SIG-M5 (cell line): ENCODE data around the gene RAP2A.

Experiments used
- DNase-seq: peaks from one replicate; lab custom pipeline; 2025; lab: John Stamatoyannopoulos, UW

RAP2A gene

DNA sequence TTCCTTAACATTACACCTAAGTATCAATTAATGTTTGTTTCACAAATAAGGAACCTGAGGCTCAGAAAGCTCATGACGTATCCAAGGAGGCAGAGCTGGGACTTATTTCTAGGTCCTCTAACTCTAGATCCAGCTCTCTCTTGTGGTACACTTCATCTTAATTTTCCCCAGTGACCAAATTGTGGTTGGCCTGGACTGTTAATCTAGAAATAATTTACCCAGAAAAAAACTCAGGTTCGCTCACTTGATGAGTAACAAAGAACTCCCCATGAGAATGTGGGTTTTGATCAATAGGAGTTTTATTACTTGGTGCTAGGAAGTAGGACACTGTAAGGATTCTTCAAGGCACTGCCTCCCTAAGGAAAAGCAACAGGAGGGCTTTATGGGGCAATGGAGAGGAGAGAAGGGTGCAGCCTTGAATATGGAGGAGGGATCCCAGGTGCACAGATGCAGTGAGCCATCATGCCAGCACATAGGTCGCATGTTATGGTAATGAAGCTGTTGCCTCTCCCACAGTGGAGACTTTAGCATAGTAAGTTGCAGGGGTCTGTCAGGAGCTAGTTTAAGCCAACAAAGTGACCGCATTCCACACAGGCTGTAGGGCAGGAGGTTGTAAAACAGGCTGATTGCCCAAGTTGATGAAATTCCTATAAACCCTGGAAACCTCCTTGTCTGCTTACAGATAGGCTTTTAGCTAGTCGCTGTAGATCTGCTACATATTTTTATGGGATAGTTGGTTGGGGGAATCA is 14.7 kb downstream of the RAP2A start:
- no peak for DNase-seq

DNA sequence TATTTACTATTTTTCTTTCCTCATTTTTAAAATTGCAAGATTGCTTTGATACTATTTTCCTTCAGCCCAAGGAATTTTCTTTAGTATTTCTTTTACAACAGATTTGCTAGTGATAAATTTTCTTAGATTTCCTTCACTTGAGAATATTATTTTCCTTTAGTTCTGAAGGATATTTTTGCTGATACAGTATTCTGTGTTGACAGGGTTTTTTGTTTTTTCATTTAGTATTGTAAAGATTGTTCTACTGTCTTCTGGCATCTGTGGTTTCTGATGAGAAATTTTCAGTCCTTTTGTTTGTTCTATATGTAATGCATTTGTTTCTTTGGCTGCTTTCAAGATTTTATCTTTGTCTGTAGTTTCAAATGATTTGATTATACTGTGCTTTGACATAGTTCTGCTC is 20.7 kb downstream of the RAP2A start:
- DNase-seq, result no peak

DNA sequence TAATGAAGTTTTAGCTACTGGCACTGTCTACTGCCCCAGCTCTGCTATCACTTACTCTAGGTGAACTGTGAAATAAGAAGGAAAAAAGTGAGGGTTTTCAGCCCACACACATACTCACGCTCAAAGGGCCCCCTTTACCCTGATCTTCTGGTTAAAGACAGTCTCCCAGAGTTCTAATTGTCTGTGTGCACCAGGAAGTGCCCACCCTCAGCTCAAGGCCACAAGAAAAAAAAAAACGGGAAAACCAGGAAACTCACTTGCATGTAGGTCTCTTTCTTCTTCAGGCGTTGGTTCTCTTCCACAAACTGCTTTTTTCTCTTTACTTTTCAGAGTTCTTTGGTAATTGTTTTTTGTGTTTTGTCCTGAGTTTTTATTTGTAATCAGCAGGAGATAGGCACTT is 22.1 kb downstream of the RAP2A start:
- DNase-seq, result no peak

DNA sequence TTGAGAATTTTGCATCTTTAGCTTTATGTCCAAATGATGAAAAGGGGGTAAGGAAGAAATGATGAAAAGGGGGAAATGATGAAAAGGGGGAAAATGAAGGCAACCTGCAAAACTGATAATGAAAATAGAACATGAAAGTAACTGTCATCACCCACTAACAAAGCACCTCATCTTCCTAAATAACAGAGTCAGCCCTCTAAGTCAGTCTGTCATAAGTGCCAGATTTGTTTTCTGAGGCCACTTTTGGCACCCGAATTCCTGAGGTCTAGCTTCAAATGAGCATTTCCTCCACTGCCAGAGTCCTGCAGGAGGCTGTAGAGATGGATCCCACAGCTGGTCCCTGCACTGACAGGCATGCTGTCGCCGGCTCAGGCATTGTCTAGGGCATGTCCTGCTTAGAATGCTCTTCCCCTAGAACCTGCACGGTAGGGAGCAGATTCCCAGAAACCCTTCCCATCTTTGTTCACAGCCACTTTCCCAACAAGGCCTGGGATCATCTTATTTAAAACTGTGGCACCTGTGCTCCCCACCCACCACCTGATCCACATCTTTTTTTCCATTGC is 25.3 kb downstream of the RAP2A start:
- DNase-seq, result no peak

DNA sequence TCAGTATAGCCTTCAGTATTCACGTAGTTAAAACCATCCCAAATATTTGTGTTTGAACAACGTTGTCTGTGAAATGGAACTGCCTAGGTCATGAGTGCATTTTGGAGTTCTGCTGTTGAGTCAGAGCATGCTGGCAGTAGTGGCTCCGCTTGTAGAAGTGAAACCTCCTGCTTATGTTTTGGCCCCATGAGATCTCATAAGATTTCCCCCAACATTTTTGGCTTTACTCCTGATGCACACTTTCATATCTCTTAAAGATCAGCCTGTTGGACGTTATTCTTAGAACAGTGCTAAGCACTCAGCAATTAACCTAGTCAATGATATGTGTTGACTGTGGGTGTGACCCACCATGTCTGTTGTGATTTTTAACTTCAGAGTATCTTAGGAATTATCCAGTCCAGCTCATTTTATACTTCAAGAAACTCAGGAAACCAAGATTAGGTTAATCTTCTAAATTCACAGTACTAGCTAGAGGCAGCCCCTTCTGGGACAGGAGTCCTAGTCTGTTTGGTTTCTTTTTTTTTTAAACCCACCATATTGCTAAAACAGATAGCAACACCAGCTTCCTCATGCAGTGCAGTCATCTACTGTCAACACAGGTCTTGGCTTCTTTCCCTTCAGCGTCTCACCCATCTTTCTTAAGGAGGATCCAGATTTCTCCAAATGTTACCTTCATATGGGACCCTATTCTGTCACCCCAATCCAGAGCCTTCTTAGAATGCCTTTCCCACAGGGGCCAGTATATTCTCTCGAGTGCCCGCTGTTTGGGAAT is 26.2 kb downstream of the RAP2A start:
- no peak for DNase-seq

DNA sequence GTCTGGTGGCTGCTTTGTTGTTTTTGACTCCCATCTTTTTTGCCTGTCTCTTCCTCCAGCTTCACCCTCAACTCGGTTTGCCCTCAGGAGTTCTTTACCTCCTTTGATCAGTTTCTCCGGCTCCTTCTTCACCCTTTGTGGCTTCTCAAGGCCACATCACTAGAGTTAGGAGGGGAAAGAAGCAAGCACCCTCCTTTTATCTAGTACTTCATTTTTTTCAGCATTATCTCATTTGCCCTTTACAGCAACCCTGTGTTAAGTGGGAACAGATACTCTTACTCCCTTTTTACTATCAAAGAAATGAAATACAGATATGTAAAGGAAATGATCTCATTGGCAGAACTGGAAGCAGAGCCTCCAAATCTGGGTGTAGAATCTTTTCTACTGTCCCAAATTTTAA is 26.9 kb downstream of the RAP2A start:
- no peak for DNase-seq

DNA sequence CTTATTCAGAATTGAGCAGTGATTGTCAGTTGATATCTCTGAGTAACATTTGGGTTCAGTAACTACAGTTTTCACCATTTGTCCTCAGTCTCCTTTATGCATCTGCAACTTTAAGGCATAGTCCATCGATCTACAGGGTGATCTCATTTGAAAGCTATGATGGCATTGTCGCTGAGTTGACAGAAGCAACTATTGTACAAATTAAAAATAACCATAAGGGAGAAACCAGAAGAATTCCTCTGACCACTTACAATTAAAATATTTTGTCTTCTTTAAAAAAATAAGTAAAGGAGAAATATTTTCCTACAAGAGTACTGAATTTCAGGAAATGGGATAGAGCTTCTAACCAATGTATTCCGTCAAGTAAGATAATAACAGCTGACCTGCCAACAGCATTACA is 30.6 kb downstream of the RAP2A start:
- no peak for DNase-seq

DNA sequence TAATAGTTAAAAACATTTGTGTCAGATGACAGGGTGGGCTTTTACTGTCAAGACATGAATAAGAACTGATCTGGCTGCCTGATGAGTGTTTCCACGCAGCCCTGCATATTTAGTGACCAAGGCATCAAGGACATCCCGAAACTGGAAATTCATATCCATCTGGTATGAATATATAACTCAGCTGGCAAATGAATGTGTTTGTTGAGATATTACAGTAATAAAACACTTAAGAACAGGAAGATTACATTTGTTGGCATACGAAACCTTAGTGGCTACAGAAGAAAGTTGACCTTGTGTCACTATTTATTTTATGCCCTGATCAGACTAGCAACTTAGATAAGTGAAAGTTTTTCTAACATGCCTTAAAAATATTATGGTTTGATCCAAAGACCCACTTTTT is 32.8 kb downstream of the RAP2A start:
- no peak for DNase-seq

DNA sequence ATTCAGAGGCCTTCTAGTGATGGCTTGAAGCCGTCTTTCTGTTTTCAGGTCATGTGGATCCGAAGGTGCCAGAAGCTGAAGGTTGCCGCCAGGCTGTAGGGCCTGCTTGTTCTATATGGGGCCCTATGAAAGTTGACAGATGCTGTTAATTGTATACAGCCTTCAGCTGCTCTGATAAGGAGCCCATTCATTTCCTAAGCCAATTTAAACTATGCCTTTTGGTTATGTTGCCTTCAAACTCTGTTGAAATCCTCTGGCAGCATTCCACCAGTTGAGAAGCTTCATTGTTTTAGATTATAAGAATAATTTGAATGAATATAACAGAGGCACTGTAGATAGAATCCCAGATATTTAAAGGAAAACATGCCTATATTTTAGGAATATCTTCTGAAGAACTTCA is 34.4 kb downstream of the RAP2A start:
- DNase-seq, result no peak

DNA sequence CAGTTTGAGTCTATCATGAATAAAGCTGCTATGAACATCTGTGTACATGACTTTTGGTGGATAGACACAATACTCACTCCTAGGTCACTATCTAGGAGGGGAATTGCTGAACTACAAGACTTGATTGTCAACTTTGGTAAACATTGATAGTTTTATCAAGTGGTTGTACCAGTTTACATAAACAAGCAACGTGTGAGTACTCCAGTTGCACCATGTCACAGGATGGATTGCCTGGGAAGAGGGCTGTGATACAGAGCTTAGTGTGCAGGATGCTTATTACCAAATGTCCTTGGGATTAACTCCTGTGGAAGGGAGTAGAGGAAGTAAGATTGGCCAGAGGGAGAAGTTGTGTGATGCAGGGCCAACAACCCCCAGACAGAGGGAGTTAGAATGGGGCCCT is 37.7 kb downstream of the RAP2A start:
- DNase-seq, result no peak

DNA sequence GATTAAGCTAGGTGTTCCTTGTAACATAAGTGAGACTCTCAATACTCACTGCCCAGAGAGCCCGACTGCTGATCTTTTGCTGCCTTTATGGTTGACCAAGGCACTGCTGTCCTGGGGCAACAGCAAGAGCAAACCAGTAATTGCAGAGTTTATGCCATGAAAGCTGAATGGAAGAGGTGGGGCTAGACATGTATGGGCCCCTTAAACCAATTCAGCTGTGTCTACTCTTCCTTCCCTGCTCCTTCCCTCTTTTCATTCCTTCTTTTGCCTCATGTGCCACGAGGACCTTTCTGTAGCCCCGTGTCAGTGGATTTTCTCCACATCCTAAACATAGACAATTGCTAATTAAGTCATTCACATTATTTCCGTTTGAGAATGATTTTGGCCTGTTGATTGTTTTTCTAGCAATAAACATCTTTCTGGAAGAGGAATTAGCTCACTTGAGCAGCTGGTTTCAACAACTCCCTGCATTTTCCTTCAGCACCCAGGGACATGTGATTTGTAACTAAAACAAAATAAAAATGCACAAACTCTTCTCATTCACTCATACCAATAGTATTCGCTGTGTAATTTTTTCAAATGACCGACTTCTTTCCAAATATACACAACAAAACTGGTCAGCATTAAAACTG is 40.5 kb downstream of the RAP2A start:
- no peak for DNase-seq

DNA sequence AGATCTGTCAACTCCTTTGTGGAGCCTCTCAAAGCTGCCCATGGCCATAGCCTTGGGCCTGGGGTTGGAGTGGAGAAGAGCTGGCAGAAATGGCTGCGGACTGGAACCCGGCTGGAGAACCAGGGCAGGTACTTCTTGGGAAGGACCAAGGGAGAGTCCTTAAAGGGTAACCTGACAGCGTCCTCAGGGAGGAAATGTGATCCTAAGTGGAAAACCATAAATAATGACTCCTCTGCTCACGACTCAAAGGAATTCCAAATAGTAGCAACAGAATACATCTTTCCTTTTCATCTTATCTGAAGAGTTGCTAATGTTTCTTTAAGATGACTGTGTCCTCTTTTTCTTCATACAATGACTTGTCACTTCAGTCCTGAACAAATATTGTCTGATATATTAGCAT is 41.0 kb downstream of the RAP2A start:
- DNase-seq, result no peak

DNA sequence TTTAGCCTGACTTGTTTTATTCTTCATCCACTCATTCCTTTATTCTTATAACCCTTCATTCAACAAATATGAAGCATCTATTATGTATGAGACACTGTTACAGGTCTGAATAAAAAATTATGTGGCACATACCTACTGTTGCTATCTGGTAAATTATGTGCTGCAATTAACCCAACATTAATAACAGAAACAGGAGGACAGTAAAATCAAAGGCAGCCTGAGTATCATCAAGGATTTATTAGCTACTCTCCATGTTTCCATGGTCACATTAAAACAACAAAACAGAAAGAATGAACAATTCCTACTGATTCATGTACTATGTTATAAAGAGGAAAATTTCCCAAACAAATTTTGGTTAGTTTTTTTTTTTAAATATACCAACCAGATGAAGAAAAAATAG is 43.9 kb downstream of the RAP2A start:
- no peak for DNase-seq

DNA sequence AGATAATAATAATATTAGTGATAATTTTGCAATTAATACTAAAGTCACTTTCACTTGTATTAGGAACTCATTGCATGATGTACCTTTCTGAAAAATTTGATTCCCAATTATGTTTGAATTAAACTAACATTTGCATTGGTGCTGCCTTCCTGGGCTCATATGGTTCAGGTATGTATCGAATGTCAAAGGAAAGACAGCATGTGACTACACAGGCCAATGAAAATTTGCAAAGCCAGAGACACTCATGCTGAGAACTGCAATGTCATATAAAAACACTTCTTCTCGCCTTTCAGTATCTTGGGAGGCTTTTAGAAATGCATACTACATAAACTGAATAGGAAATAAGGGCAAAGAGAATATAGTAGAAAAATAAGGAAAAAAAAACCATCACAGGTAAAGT is 44.3 kb downstream of the RAP2A start:
- DNase-seq, result no peak

DNA sequence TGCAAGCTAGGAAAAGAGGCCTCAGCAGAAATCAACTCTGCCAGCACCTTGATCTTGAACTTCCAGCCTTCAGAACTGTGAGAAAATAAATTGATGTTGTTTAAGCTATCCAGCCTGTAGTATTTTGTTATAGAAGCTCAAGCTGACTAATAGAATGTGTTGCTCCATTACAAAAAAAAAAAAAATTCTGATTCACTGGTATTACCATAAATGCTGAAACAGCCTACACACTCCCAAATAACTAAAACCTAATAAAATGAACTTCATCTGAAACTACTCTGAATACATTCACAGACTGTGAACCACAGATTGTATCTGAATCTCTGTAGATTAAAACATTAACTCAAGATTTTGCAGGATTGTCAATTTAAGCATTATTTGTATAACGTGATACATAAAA is 49.5 kb downstream of the RAP2A start:
- DNase-seq, result no peak

DNA sequence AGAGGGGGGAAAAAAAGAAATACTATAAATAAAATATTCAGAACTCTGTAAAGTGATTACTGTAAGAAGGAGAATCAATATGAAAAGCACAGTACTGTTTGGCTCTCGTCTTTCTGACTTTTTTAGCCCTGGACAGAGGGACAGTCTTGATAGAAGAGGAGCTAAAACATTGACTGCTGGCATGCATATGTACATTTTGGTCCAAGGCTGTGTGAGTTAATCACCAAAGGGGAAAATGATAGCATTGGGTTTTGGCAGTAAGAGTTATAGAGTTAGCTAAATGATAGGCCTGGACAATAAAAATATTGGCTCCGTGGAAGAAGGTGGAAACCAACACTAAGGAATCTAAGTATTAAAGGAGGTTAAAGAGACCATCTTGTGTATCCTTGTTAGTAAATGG is 50.3 kb downstream of the RAP2A start:
- no peak for DNase-seq

DNA sequence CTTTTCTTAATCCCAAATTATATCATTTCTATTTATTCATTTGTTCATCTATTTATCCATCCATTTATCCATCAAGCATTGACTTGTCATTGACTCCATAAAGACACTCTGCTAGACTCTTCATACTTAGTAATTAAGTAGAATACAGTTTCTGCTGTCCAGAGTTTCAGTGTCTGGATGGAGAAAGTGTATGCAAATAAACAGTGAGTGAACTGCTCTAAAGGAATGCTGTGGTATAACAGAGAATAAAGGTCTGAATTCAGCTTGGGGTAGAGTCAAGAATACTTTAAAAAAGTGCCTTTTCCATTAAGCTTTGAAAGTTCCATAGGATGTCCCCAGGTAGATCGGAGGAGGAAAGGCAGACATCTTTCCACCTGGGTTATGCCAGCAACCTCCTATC is 51.4 kb downstream of the RAP2A start:
- DNase-seq, result no peak

DNA sequence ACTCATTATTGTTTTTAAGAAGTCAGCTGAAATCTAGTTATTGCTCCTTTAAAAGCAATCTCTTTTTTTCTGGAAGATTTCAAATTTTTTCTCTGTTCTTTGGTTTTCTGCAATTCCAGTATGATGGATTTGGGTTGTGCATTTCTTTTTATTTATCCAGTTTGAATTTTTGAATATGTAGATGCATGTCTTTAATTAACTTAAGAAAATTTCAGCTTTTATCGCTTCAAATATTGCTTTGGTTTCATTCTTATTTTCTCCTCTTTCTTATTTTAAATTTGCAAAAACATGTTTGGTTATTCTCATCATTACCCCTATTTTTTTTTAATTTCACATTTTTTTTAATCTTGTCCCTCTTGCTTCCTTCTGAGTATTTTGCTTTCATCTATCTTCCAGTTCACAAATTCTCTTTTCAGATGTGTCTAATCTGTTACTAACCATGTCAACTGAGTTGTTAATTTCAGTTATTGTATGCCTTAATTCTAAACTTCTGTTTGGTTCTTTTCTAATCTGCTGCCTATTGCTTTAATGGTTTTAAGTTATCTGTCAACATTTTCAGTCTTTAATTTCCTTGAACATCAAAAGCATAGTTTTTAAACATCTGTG is 56.8 kb downstream of the RAP2A start:
- no peak for DNase-seq

DNA sequence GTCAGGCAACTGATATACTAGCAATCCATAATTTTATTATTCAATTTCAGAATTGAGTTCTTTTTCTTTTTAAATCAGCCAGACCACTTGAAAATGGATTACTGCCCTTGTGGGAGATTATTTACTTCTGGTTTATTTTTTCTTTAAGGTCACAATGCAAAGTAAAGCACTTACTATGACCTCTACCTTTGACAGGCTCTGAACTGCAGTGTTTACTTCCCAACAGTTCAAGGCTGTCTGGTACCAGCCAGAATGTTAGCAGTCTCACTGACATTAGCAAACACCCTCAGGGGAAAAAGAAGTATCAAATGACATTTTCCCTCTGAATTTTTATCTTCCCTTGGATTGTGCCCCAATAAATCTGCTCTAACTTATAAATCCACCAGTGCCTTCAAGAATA is 57.5 kb downstream of the RAP2A start:
- no peak for DNase-seq

DNA sequence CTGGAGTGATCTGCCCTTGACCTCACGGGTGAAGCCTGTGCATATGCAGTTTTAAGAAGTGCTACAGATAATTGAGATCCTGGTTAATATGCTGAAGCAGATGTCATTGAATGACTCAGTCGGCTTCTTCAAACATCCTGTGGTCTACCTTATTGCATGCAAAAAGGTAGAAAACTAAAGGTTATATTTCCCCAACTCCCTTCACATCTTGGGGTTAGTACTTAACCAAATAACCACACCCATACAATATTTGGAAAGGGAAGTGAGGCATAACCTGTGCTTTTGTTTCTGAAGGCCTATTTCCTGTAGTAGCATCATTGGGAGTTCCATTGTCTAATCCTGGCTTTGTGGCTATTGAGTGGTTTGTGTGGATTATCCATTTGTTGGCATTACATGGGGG is 58.3 kb downstream of the RAP2A start:
- no peak for DNase-seq

DNA sequence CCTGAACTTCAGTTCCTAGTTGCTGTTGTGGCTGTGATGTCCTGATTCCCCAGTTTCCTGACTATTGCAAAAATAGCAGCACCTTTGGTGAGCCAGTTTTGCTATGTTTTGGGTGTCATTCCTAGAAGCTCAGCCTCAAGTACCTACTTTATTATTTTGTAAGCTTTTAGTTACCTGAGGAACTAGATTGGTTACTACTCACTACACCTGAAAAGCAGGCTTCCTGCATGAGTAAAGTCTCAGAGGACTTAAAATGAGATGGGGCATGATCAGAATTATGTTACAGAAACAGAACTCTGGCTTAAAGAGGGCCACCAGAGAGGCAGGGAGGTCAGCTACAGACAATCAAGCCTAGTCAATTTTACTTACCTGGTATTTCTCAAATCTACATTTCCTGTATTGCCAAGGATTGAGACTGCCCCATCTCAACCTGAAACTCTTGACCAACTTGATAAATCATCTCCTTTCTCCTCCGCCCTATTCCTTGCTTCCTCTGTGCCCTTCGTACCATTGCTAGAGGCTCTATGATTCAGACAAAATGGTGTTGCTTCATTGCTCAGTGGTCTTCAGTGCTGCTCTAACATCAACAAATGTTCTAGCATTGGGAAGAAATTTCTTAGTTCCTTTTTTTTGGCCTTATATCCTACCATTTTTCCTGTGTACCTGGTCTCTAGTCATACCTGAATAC is 58.9 kb downstream of the RAP2A start:
- DNase-seq, result no peak

DNA sequence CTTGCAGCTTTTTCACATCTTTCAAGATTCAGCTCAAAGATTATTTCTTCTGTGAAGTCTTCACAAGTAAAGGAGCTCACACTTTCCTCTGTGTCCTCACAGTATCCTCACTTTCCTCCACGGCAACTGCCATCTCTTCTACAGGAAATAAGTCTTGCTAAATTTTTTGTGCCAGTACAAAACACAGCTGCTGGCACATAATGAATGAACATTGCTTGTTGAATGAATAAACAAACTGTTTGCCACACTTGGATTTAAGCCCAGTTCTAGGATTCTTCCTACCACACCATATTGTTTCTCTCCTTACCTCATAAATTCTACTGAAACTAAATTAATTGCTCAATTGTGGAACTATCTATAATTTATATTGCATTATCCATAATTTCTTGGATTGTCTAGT is 59.5 kb downstream of the RAP2A start:
- DNase-seq, result no peak
